NAMALWA (cell line): ENCODE data around the gene TMTC4.
"Not testable (repeated sequence)": the region's sequence is repeated elsewhere in the genome, so short reads cannot be mapped to it uniquely, and the experiment has no call there.

ENCODE experiments used
- DNase-seq: peaks from one replicate; pipeline ENCODE4 v3.0.0-alpha.2; 2015; ENCODE audit warnings: low spot score

Gene TMTC4

GRCh38 chr13:100674572-100674871 is at the start of gene TMTC4:
Gene TMTC4 (minus strand): TSS chr13:100674795. CDS start chr13:100670362, 4,433 bp downstream.
- DNase-seq = no peak

- no peak for DNase-seq
Measured at GRCh38 chr13:100722517-100722916, 47.9 kb upstream of the TMTC4 start.

GRCh38 chr13:100721885-100722512 is 47.4 kb upstream of the TMTC4 start:
- DNase-seq = peak; percentile 78

- DNase-seq = no peak
Measured at GRCh38 chr13:100715604-100716003, 41.0 kb upstream of the TMTC4 start.

GRCh38 chr13:100714478-100714877 is 39.9 kb upstream of the TMTC4 start:
- DNase-seq = no peak

- no peak for DNase-seq
Measured at GRCh38 chr13:100710176-100710575, 35.6 kb upstream of the TMTC4 start.

DNA sequence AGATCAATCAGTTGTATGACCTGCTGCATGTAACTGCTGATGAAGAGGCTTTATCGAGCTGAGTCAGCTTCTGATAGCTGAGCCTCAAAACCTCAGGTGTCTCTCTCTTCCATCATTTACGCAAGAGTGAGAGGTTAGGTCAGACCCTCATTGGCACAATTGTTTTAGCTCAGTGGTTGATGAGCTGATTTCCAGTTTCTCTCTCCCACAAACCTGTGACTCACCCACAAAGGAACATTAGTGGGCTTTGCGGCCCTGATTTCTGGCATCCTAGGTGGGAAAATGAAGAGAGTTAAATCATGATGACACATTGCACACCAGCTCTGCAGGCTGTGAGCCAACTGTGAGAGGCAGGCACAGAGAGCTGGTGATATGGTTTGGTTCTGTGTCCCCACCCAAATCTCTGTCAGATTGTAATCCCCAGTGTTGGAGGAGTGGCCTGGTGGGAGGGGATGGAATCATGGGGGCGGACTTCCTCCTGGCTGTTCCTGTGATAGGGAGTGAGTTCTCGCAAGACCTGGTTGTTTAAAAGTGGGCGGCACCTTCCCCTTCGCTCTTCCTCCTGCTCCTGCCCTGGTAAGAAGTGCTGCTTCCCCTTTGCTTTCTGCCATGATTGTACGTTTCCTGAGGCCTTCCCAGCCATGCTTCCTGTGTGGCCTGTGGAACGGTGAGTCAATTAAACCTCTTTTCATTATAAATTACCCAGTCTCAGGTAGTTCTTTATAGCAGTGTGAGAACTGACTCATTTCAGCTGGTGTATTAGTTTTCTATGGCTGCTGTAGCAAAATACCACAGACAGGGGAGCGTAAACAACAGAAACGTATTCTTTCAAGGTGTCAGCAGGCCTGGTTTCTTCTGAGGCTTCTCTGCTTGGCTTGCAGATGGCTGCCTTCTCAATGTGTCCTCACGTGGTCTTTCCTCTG is 33.5 kb upstream of the TMTC4 start:
- no peak for DNase-seq

DNA sequence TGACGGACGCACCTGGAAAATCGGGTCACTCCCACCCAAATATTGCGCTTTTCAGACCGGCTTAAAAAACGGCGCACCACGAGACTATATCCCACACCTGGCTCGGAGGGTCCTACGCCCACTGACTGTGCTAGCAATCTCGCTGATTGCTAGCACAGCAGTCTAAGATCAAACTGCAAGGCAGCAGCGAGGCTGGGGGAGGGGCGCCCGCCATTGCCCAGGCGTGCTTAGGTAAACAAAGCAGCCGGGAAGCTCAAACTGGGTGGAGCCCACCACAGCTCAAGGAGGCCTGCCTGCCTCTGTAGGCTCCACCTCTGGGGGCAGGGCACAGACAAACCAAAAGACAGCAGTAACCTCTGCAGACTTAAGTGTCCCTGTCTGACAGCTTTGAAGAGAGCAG is 23.7 kb upstream of the TMTC4 start:
- DNase-seq = not testable (repeated sequence)

DNA sequence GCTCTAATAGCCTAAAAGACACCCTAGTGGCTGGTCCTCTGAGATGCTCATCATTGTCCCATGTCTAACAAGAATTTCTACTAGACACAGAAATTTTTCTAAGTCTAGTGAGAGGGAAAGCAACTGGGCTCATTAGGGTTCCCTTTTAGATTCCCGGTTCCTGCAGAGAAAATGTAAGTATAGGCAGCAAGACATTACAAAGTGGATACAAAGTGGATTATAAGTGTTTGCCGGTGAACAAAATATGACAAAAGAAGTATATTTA is 20.8 kb upstream of the TMTC4 start:
- DNase-seq = no peak

- peak; percentile 31 for DNase-seq
Measured at GRCh38 chr13:100694722-100695508, 20.3 kb upstream of the TMTC4 start.

GRCh38 chr13:100689191-100689590 is 14.6 kb upstream of the TMTC4 start:
- no peak for DNase-seq

DNA sequence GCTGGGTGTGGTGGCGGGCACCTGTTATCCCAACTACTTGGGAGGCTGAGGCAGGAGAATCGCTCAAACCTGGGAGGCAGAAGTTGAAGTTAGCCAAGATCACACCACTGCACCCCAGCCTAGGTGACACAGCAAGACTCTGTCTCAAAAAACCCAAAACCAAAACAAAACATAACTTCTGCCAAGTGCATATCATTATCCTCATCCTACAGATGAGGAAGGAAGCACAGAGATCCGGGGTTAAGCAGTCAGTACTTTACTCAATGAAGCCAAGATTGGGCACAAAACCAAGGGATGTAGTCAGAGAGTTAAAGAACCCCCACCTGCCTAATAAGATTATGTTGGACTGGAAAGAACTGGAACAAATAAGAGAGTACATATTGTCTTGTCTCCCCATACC is 5.5 kb upstream of the TMTC4 start:
- DNase-seq = no peak

DNA sequence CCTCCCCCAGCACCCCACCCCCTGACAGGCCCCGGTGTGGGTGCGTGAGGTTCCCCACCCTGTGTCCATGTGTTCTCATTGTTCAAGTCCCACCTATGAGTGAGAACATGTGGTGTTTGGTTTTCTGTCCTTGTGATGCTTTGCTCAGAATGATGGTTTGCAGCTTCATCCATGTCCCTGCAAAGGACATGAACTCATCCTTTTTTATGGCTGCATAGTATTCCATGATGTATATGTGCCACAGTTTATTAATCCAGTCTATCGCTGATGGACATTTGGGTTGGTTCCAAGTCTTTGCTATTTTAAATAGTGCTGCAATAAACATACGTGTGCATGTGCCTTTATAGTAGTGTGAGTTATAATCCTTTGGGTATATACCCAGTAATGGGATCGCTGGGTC is 2.5 kb upstream of the TMTC4 start:
- DNase-seq = not testable (repeated sequence)

DNA sequence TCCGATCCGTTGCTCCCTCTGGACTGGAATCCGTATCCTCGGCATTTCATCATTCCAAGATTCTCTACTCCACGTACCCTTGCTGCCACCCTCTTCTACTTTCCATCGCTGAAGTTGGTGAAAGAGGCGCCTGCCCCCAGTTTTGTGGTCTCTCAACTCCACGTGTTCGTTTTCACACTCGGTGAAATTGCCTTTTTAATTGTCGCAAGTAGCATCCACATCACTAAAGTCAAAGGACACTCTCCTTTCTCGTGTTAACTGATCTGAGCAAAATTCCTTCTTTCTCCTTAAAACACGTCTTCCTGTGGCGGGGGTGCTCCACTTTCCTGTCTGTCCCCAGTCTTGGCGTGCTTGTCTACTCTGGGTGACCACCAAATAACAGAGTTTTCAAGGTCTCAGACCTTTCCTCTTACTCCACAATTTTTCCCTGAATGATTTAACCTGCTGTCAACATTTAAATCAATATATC is 1.1 kb upstream of the TMTC4 start:
- DNase-seq = peak; percentile 31

GRCh38 chr13:100674872-100675660 is 471 bp upstream of the TMTC4 start:
- peak; percentile 99 for DNase-seq

DNA sequence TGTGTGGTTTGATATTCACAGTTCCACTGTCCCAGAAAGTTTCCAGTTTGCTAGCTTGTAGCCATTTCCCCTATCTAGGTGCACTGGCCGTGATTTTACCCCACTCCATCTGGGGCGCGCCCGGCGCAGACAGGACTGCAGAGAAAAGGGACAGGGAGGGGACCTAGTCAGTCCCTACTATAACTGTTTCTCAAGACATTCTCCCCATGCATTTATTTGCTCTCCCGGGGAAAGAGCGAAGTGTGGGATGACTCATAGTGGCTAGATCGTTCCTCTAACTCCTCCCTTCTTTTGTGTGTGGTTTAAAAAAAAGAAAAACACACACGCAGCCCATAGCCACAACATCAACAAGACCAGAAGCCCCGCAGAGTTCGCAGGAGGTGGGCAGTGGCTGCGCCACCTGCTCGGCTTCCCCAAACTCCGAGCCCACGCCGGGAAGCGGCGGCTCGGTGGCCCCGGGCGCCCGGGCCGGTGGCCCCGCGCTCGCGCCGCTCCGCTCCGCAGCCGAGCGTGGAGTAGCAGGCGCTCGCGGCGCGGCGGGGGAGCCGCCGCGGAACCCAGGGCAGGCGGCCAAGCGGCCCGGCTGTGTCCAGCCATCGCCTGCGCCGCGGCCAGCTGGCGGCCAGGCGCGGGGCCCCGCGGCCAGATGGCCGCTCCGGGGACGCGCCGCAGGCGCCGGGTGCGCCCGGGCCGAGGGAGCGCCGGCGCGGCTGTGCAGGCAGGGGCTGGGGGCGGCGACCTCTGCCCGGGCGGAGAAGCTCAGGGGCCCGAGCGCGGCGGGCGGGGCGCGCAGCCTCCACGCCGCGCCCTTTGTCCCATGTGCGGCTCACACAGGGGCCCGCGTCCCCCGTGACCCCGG is 653 bp downstream of the TMTC4 start:
- peak; percentile 60 for DNase-seq

DNA sequence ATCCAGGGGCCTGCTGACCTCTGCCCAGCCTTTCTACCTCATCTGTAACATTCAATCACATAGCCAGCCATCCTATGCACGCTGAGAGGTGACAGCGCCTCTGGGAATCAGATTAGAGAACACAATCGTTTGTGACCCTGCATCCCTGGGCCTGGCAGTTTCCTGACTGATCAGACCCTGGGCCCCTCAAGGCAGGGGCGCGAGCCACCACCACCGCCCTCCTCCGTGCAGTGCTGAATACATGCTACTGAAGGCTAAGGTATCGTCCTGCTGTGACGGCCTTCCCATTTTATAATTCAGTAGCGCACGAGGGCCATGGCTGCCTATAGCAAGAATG is 1.3 kb downstream of the TMTC4 start:
- no peak for DNase-seq

- no peak for DNase-seq
Measured at GRCh38 chr13:100671389-100672182, 3.0 kb downstream of the TMTC4 start.

- DNase-seq = no peak
Measured at GRCh38 chr13:100668408-100668807, 6.2 kb downstream of the TMTC4 start.

DNA sequence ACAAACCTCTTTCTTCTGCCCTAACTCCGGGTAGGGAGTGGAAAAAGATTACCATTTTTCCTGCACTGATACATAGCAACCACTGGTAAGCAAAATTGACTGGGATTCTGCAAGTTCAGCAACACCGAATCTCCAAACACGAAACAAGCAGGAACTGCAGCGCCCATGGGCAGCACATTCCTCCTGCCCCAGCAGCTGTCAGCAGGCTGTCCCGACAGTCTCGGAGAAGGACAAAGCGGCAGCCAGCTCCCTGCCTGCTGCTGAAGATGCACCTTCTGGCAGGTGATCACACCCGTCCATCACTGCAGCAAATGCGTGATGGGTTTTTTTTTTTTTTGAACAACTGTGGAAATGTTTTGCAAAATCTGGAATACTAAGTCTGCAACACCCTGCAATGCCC is 6.7 kb downstream of the TMTC4 start:
- DNase-seq = no peak
